Measurements from ENCODE around the gene ZNF134.

Gene ZNF134

DNA sequence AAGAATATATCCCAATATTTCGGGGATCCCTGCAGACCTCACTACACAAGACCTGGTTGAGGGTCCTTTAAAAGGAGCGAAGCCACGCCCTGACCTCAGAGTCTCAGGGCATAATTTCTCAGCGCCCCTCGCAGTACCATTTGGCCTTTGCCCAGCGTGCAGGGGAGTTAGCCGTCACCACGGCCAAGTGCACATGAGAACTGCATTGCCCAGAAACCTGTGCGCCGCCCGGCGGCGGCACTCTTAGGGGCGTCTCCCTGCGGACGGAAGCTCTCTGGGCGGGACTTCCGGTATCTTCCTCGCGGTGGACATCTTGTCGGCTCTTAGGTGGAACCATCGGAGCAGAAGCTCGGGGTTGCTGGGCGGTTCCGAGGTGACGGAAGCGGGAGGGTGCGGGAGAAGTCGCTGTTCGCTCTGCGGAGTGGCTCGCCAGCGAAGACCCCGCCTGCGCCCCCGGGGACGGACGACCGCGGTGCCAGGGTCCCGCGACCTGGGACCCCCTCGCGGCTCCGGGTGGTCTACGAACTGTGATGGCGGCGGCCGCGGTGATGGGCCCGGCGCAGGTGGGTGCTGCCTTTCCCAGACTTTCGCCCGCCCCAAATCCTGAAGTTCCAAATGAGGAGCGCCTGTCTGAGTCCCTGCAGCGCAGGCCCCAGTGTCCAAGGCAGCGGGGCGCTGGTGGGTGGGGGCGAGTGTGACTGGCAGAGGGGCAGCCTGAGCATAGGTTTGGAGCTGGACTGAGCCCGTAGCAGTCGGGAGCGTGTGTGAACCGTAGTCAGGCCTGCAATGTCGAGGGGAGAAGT, at the start of gene ZNF134:
Gene ZNF134 (plus strand): TSS at position 302 of the 803 bp plus-strand sequence. CDS start 5,227 bp downstream, outside the sequence.
- peak; percentile 74 to 78 for DNase-seq (ENCODE audit: low read depth in 1 of 2, low spot score in 1 of 2)

DNA sequence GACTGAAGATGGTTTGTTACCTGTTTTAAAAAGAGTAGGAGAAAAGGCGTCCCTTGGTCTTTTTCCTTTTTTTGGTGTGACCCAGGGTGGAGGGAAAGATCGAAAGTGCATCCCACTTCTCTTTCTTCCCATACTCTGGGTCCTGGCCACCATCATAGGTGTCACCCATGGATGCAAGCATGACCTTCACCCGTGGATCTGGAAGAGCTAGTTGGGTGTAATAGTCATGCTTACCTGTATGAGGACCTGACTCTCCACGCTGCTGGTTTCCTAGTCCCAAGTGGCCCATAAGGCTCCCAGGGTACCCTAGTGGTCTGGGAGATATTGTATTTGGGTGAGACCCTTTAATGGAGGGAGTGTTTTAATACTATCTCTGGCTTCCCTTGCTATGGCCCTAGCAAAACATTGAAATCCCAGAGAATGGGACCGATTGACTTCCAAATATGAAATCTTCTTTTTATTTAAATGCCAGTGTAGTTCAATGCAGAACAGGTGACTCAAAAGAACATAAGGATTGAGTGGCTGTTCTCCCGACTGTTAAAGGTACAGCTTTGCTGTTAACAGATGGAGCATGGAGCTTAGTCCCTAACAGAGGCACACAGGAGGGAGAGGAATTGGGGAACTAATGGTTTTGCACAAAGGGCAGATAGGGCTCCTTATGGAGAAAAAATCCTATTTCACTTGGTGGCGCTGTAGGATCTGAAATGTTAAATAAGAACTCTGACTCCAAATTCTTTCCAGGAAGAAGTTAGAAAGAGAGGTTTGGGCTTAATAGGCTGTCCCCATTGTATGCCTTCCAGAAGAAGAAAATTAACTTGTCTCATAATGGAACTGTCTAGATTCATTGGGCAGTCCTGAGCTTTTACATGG, 47.4 kb upstream of the ZNF134 start:
- no peak for DNase-seq (ENCODE audit: low read depth in 1 of 2, low spot score in 1 of 2)

DNA sequence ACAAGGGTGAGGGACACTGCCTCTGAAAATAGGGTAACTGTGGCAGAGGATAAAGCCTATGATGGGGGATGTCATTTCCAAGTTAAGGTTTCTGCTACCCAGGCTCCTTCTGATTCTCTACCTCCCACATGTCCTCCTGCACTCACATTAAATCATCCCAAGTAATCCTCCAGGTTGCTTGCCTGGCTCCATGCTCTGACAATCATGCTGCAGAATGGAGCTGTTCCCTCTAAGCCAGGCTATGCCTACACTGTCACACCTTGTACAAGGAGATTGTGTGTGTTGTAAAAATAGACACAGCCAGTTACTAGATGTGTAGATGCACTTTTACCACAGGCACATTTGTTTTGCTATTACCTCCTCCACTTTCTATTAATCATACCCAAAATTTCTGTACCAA, 43.3 kb upstream of the ZNF134 start:
- DNase-seq (ENCODE audit: low read depth in 1 of 2, low spot score in 1 of 2), result no peak

DNA sequence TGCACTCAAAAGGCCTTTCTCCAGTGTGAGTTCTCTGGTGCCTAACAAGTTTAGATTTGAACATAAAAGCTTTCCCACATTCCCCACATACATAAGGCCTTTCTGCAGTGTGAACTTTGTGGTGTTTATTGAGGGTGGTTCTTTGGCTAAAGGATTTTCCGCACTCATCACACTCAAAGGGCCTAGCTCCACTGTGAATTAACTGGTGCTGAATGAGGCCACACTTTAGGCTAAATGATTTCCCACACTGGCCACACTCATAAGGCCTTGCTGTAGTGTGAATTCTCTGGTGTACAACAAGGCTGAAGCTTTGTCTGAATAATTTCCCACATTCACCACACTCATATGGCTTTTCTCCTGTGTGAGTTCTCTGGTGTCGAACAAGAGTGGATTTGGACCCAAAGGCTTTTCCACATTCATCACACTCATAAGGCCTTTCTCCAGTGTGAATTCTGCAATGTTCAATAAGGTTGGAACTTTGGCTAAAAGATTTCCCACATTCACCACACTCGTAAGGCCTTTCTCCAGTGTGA, 41.6 kb upstream of the ZNF134 start:
- no peak for DNase-seq (ENCODE audit: low read depth in 1 of 2, low spot score in 1 of 2)

DNA sequence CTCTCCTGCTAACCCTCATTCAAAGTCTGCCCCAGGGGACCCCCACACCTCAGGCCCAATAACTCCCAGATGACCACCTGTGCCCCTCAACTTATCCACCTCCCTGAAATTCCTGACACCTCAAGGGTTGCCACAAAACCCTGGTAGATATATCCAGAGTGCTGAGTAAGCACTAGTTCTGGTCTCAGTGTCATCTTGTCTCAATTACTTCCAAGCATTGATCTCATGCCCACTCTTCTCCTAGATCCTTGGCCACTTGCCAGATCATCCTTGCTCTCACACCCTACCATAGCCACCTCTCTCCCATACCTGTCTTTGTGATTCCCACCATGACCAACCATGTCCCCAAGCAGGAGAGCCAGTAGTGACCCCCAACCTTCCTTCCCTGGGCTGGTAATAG, 37.4 kb upstream of the ZNF134 start:
- DNase-seq (ENCODE audit: low read depth in 1 of 2, low spot score in 1 of 2), result no peak

DNA sequence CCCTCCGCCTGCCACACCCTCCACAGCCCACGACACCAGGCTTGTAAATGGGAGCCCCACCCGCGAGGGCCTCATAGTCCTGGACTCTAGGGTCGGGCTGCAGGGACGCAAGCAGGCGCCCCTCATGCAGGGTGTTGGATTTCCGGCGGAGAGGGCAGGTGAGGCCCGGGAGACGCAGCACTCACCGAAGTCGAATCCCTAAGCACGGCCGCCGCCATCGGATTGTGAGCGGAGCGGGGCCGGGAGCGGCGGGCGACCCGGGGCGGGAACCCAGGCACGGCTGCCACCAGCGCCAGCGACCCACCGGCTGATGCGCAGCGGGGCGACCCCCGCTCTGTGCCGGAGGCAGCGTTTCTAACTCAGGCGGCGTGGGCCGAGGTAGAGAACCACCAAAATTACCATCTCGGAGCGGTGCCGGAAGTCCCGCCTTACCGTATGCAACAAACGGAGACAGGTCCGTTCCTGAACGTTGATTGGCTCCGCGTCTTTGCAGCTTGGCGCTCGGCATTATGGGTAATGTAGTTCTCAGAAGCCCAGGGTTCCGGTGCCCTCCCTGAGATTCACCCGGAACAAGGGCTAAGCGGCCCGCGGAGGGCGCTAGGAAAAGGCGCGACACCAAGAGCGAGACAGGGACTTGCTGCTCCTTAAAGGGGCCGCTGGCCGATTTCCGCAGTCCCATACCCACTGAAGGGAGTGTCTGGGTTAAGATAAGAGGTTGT, 35.4 kb upstream of the ZNF134 start, which contains the start of gene ZNF416:
Gene ZNF416 (minus strand): TSS at position 425 of the 719 bp plus-strand sequence. CDS start 207 bp downstream, at position 218.
- DNase-seq (ENCODE audit: low read depth in 1 of 2, low spot score in 1 of 2), result peak; percentile 81 to 88

DNA sequence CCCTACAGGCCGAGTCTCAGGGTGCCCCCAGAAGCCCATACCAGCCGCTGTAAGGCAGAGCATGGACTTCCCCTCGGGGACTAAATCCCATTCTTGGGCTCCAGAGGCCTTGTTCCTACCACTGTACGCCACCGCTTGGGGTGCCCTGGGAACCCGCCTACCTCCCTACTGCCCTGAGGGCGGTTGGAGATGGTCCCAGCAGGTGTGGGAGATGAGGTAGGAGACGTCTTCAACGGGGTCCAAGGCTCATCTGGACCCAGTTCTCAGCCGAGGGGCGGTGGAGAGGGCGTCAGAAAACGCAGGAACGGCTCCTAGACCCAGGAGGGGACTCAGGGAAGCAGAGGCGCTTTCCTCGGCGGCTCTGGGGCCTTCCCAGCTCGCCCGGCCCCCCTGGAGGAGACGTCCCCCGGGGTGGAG, 30.9 kb upstream of the ZNF134 start:
- DNase-seq (ENCODE audit: low read depth in 1 of 2, low spot score in 1 of 2), result no peak

DNA sequence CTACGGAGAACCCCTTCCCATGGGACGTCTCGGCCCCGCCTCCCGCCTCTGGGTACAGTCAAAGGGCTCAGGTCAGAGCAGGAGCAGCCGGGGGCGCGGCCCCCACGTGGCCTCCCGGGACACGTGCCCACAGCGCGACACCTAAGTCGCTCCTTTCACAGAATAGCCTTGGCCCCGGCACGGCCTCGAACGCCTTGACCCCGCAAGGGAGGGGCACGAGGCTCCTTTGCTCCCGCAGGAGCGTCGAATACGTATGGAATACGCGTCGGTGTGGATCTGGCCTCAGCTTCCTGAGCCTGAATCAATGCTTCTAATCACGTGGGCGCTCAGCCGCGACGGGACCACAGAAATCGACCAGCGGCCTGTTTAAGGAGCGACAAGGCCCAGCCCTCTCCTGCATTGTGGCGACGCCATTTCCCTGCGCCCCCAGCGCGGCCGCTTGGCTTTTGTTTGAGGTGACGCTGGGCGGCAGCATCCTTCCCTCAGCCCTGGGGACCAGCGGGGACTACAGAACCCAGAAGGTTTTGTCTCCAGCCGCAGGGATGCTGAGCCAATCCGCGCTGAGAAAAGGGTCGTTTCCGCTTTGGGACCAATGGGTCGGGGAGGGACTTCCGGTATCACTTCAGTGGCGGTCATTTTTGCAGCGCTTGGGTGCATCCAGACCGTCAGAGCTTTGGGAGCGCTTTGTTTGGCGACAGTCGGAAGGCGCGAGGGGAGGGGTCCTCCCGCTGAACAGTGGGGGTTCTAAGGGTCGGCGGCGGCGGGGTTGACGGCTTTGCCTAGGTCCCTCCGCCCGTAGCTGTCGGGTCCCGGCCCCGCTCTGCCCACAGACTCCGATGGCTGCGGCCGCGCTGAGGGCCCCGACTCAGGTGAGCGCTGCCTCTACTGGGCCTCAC, 30.3 kb upstream of the ZNF134 start, which contains the start of gene ZIK1:
Gene ZIK1 (plus strand): TSS at position 625 of the 896 bp plus-strand sequence. CDS start 212 bp downstream, at position 837.
- peak; percentile 68 to 76 for DNase-seq (ENCODE audit: low read depth in 1 of 2, low spot score in 1 of 2)

DNA sequence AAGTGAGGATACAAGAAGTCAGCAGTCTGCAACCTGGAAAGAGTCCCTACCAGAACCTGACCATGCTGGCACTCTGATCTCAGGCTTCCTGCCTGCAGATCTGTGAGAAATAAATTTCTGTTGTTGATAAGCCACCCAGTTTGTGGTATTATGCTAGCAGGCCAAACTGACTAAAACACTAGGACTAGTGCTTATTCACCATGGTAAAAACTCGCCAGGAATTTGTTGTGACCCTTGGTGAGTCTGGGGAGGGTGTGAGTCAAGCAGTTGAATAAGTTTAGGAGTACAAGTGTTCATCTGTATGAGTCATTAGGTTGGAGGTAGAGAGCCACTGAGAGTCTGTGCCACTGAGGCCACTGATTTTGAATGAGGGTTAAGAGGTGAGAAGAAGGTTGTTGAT, 26.5 kb upstream of the ZNF134 start:
- no peak for DNase-seq (ENCODE audit: low read depth in 1 of 2, low spot score in 1 of 2)

DNA sequence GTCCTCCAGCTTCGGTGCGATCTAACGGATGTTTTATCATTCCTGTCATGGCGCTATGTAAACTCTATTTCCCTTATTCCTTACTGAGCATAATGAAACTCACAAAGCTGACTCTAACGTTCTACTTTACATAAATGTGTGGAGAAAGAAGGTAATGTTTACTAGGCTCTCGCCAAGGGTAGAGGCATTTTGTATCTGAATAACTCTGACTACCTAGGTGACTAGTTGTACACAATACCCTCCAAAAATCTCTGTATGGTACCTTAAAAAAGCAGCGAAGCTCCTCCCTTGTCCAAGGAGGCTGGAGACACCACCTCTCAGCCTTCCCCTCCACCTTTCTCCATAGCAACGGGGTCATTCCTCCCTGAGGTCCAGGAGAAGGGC, 14.7 kb upstream of the ZNF134 start:
- DNase-seq (ENCODE audit: low read depth in 1 of 2, low spot score in 1 of 2), result no peak

DNA sequence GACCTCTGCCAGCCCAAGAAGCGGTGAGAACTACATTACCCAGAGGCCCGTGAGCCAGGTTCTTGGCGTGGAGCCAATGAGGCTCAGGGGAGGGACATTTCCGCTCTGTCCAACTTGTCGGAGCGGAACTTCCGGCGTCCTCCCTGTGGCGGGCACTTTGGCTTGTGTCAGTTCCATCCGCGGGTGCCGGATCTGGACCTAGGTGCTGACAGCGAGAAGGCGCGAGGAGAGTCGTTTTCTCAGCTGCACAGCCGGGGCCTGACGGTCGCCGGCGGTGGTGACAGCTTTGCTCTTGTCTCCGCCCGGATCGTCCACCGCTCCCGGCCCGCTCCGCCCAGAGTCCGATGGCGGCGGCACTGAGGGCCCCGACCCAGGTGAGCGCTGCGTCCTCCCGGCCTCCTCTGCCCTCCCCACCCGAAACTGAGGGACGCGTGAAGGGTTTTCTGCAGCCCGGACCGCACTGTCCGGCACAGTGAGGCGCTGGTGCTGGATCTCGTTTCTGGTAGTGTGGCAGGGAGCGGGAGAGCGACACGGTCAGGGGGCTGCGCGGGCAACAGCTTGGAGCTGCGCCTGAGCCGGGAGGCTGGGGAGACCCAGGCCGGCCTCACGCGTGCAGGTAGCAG, 14.2 kb upstream of the ZNF134 start, which contains the start of gene ZNF530:
Gene ZNF530 (plus strand): TSS at position 125 of the 623 bp plus-strand sequence. CDS start 4,461 bp downstream, outside the sequence.
- DNase-seq (ENCODE audit: low read depth in 1 of 2, low spot score in 1 of 2), result peak; percentile 69 to 77

DNA sequence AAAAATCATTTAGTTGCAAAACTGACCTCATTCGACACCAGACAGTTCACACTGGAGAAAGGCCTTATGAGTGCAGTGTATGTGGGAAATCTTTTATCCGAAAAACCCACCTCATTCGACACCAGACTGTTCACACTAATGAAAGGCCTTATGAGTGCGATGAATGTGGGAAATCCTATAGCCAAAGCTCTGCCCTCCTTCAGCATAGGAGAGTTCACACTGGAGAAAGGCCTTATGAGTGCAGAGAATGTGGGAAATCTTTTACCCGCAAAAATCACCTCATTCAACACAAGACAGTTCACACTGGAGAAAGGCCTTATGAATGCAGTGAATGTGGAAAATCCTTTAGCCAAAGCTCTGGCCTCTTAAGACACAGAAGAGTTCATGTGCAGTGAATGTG, 7.1 kb upstream of the ZNF134 start:
- no peak for DNase-seq (ENCODE audit: low read depth in 1 of 2, low spot score in 1 of 2)

DNA sequence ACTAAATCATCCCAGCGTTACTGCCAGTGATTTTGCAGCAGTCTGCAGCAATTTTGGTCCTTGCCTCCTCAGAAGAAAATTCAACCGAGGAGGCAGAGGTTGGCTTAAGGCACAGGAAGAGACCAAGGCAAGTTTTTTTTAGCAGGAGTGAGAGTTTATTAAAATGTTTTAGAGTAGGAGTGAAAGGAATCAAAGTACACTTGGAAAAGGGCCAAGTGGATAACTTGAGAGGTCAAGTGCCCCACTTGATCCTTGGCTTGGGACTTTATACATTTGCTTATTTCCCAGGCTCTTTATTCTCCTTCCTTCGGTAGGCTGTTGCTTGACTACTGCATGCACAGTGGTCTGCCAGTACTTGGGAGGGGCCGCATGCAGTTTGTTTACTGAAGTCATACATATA, 2.9 kb upstream of the ZNF134 start:
- no peak for DNase-seq (ENCODE audit: low read depth in 1 of 2, low spot score in 1 of 2)

DNA sequence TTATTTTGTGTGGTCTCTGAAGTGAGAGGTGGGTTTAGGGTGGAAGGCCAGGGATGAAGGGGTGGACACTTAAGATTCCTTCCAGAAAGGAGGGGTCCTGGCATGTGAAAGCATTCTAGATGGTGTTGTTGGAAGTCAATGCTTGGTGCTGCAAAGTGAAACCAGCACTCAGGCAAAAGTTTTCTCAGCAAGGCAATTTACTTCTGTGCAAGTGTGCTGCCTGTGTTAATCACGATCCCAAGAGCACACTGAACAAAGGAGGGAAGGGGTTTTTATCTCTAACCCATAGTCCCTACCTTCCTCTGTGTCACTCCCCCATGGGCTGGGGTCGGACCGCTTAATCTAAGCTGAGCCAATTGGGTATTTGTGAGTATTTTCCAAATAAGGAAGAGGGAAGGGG, 1.3 kb downstream of the ZNF134 start:
- no peak for DNase-seq (ENCODE audit: low read depth in 1 of 2, low spot score in 1 of 2)

DNA sequence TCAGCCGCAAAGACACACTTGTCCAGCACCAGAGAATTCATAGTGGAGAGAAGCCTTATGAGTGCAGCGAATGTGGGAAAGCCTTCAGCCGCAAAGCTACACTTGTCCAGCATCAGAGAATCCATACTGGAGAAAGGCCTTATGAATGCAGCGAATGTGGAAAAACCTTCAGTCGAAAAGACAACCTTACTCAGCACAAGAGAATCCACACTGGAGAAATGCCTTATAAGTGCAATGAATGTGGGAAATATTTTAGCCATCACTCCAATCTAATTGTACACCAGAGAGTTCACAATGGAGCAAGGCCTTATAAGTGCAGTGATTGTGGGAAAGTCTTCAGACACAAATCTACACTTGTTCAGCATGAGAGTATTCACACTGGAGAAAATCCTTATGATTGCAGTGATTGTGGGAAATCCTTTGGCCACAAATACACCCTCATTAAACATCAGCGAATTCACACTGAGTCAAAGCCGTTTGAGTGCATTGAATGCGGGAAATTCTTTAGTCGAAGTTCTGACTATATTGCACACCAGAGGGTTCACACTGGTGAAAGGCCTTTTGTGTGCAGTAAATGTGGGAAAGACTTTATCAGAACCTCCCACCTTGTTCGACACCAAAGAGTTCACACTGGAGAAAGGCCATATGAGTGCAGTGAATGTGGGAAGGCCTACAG, 6.8 kb downstream of the ZNF134 start:
- no peak for DNase-seq (ENCODE audit: low read depth in 1 of 2, low spot score in 1 of 2)

DNA sequence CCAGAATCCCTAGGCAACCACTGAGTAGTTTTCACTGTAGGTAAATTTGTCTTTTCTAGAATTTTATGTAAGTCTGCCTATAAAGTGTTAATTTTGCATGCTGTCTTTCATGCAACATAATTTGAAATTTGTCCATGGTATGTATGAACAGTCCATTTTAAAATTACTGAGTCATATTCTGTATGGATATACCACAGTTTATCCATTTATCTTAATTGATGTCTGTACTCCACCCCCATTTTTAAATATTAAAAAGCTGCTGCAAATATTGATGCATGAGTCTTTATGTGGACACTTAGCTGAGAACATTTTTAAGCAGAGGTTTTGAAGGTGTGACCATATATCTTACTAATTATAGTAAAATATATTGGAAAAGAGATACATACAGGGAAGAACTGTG, 9.0 kb downstream of the ZNF134 start:
- DNase-seq (ENCODE audit: low read depth in 1 of 2, low spot score in 1 of 2), result no peak

DNA sequence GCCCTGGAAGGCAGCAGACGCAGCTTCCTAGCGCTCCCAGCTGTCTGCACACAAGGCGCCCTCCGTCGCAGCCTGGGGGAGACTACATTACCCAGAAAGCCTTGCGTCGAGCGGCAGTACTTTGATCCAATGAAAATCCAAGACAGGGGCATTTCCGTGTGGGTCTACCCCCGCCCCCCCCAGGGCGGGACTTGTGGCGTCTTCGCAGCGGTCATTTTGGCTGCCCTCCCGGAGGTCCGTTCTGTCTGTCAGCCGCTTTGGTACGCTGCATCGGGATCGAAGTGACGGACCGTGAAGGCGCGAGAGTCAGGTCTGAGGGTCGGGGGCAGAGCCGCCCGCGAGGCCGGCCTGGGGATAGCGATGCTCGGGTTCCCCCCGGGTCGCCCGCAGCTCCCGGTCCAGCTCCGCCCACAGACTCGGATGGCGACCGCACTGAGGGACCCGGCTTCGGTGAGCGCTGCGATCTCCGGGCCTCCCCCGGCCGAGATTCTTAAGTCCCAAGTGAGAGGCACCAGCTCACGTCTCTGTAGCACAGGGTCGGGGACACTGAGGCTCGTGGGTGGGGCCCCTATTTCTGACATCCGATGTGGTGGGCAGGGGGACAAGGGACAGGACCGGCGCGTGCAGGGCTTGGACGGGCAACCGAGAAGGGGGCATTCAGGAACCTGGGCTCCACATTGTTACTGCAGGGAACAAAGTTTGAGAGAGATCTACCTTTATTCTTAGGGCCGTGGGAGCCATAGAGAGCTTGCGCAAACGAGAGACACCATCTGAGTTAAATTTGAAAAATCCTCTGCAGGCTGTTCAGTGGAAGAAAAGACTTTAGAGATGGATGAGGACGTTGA, 19.2 kb downstream of the ZNF134 start, which contains the start of gene ZNF211:
Gene ZNF211 (plus strand): TSS at position 182 of the 845 bp plus-strand sequence. CDS start 179 bp downstream, at position 361.
- peak; percentile 70 to 77 for DNase-seq (ENCODE audit: low read depth in 1 of 2, low spot score in 1 of 2)

DNA sequence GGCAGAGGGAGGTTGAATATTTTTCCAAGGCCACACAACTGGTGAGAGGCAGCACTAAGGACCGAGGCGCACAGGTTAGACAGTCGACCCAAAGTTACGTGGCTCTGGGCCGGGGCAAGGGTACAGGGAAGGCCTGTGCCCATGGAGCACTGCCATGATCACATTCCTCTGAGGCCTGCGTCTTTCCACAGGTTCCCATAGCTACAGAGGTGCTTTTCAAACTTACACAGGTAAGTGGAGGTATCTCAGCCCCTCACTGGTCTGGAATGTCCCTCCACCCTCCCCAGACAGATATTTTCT, 19.7 kb downstream of the ZNF134 start:
- DNase-seq (ENCODE audit: low read depth in 1 of 2, low spot score in 1 of 2), result no peak
